Measurements from ENCODE around the gene HLA-DPB1. TPM values are rescaled to one million over a fixed set of nuclear protein-coding genes. Genes with fewer than 3 reads are reported as not detected.

The HLA-DPB1 gene
- total and polyA plus RNA-seq, 2 of the 4 experiments (the other 2 are of a cell fraction), result 7.7 to 10.7 TPM

DNA sequence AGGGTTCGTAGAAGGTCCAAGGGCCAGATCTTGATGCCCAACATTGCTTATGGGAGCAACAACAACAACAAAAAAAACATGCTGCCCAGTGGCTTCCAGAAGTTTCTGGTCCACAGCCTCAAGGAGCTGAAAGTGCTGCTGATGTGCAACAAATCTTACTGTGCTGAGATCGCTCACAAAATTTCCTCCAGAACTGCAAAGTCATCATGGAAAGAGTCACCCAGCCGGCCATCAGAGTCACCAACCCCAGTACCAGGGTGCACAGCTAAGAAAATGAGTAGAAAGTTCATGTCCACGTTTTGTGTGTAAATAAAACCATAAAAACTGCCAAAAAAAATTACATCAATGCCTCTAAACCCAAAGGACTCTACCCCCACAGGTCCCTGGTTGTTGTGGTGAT lies 3.8 kb downstream of the HLA-DPB1 start:
- H4K91ac ChIP-seq (ENCODE audit: insufficient read depth, low read depth, low read length), result no peak overlapping the region
- H2AK5ac ChIP-seq (ENCODE audit: low read depth, low read length), result no peak overlapping the region
- H3K36me3 ChIP-seq (ENCODE audit: control insufficient read depth, insufficient read depth, low read length), result no peaks in the 10 kb centered on the region
- H3K9me3 ChIP-seq (ENCODE audit: control insufficient read depth, insufficient read depth, low read length), result no peaks in the 10 kb centered on the region
- H3K27me3 ChIP-seq (ENCODE audit: control insufficient read depth, insufficient read depth, low read length), result peaks cover 14% of the 10 kb centered on the region
- no peak for ATAC-seq (ENCODE audit: low read depth)
- peak overlapping the region; percentile 43 for H2AFZ ChIP-seq (replicated peaks; ENCODE audit: low read length, poor library complexity)
- H4K20me1 ChIP-seq (ENCODE audit: insufficient read depth, low read length), result no peaks in the 10 kb centered on the region
- H4K8ac ChIP-seq (ENCODE audit: low read depth in 2 of 2, low read length in 2 of 2), result no peak overlapping the region
- no TSS peak for BruUV-seq (replicated peaks)
- no peak overlapping the region for H3K4ac ChIP-seq (ENCODE audit: low read depth, low read length)
- H3K4me3 ChIP-seq (ENCODE audit: insufficient read depth, low read depth, low read length), result no peak overlapping the region
- CTCF ChIA-PET, result no interaction called here
- H3K56ac ChIP-seq (ENCODE audit: extremely low read depth, insufficient read depth, low read length), result no peak overlapping the region
- POLR2A ChIA-PET (ENCODE audit: unreplicated experiment), result no interaction called here
- dilution Hi-C loops (cut with HindIII; ENCODE audit: low sequenced_read_pairs, unreplicated experiment), result no loop called here
- DNase-seq, result no peak
- no peak overlapping the region for H3K23ac ChIP-seq (ENCODE audit: low read depth, low read length)
- no peaks in the 10 kb centered on the region for H3K79me1 ChIP-seq (ENCODE audit: low read depth in 1 of 2, low read length in 2 of 2)
- in situ Hi-C loops (cut with MboI; ENCODE audit: low sequenced_read_pairs), result no loop called here
- intact Hi-C loops (cut with micrococcal nuclease), result no loop called here
- no peak overlapping the region for H2BK15ac ChIP-seq (ENCODE audit: low read depth, low read length)
- H3K18ac ChIP-seq (ENCODE audit: low read depth, low read length), result no peak overlapping the region
- TF ChIP-seq CEBPB (IDR thresholded peaks at IDR 0.05; ENCODE audit: low read depth, low read length), result no peak
- TF ChIP-seq BHLHE40 (IDR thresholded peaks at IDR 0.05; ENCODE audit: low read depth, low read length), result no peak
- TF ChIP-seq SMC3 (IDR thresholded peaks at IDR 0.05; ENCODE audit: low read depth, low read length), result no peak
- no peak overlapping the region for H2AK9ac ChIP-seq (replicated peaks; ENCODE audit: low read depth, low read length, poor library complexity)
- no peaks in the 10 kb centered on the region; the same call in 1 of the 2 replicates for H3K4me1 ChIP-seq (ENCODE audit: control insufficient read depth, insufficient read depth, low read length)
- H3K27ac ChIP-seq (ENCODE audit: insufficient read depth, low read length), result no peak overlapping the region
- no peak overlapping the region for H2BK20ac ChIP-seq (ENCODE audit: low read depth, low read length)
- H3K9me1 ChIP-seq (ENCODE audit: insufficient read depth, low read length), result no peaks in the 10 kb centered on the region; the same call in 1 of the 2 replicates
- H2BK120ac ChIP-seq (ENCODE audit: low read depth, low read length), result no peak overlapping the region
- no peak overlapping the region for H3K9ac ChIP-seq (ENCODE audit: low read depth, low read length)
- no peak overlapping the region for H2BK5ac ChIP-seq (ENCODE audit: low read depth, low read length, poor library complexity, severe bottlenecking)
- no peak overlapping the region for H3K4me2 ChIP-seq (ENCODE audit: low read depth, low read length)
- WGBS, 2 experiments (ENCODE audit: extremely low coverage in 2 of 2, insufficient read length in 1 of 2), result no CpG with 5 or more reads among the region's 4 CpGs
- no peak overlapping the region for H3K14ac ChIP-seq (replicated peaks; ENCODE audit: low read depth, low read length)
- no peak overlapping the region for H4K5ac ChIP-seq (ENCODE audit: low read depth, low read length)

Data from IMR-90 (cell line).